Non-pigmented ciliary epithelial cell (primary cell): ENCODE data around the gene PTCD2.
A peak's percentile ranks its signal among the peaks of the same experiment; 100 is the strongest.
"Not testable (repeated sequence)": the region's sequence is repeated elsewhere in the genome, so short reads cannot be mapped to it uniquely, and the experiment has no call there.

Experiments used
- DNase-seq: peaks from one replicate; pipeline ENCODE4 v3.0.0-alpha.2; 2010; ENCODE audit warnings: low read depth

PTCD2 gene

GRCh38 chr5:72296256-72296655 is 23.9 kb upstream of the PTCD2 start:
- no peak for DNase-seq

GRCh38 chr5:72298136-72298535 is 22.0 kb upstream of the PTCD2 start:
- not testable (repeated sequence) for DNase-seq

GRCh38 chr5:72298711-72299110 is 21.5 kb upstream of the PTCD2 start:
- no peak for DNase-seq

GRCh38 chr5:72300590-72301339 is 19.4 kb upstream of the PTCD2 start:
- no peak for DNase-seq

- no peak for DNase-seq
These were observed 18.6 kb upstream of the PTCD2 start for GRCh38 chr5:72301557-72301956.

GRCh38 chr5:72302171-72302570 is 18.0 kb upstream of the PTCD2 start:
- no peak for DNase-seq

GRCh38 chr5:72305194-72306142 is 14.7 kb upstream of the PTCD2 start:
- DNase-seq: no peak

GRCh38 chr5:72307573-72307967 is 12.6 kb upstream of the PTCD2 start:
- DNase-seq: no peak

GRCh38 chr5:72307968-72308852 is 12.0 kb upstream of the PTCD2 start:
- peak; percentile 89 for DNase-seq

- no peak for DNase-seq
These were observed 11.4 kb upstream of the PTCD2 start for GRCh38 chr5:72308853-72309191.

- no peak for DNase-seq
These were observed 7.0 kb upstream of the PTCD2 start for GRCh38 chr5:72313141-72313540.

- DNase-seq: peak; percentile 60
These were observed 5.5 kb upstream of the PTCD2 start for GRCh38 chr5:72314571-72315172.

- DNase-seq: not testable (repeated sequence)
These were observed 668 bp upstream of the PTCD2 start for GRCh38 chr5:72319435-72319975.

- no peak for DNase-seq
These were observed 4.1 kb downstream of the PTCD2 start for GRCh38 chr5:72324189-72324825.

GRCh38 chr5:72325566-72326305 is 5.6 kb downstream of the PTCD2 start:
- no peak for DNase-seq

- DNase-seq: no peak
These were observed 6.1 kb downstream of the PTCD2 start for GRCh38 chr5:72326306-72326649.

- DNase-seq: no peak
These were observed 8.0 kb downstream of the PTCD2 start for GRCh38 chr5:72328172-72328571.

- DNase-seq: no peak
These were observed 10.5 kb downstream of the PTCD2 start for GRCh38 chr5:72330712-72331111.

GRCh38 chr5:72337159-72337558 is 17.0 kb downstream of the PTCD2 start:
- DNase-seq: no peak

- DNase-seq: no peak
These were observed 18.6 kb downstream of the PTCD2 start for GRCh38 chr5:72338689-72339209.
